Measurements from ENCODE around the gene ZNF90.
"Not testable (repeated sequence)": the region's sequence is repeated elsewhere in the genome, so short reads cannot be mapped to it uniquely, and the experiment has no call there.

- TF ChIP-seq CTCF (IDR thresholded peaks at IDR 0.05; ENCODE audit: low read depth, low read length, poor library complexity, severe bottlenecking); EZH2phosphoT487 (IDR thresholded peaks at IDR 0.05; ENCODE audit: borderline replicate concordance, low read length): not testable (repeated sequence)
Observed at GRCh38 chr19:20058738-20059137, 19.1 kb upstream of the ZNF90 start.
